MM.1S (cell line): ENCODE data around the gene TUBB2A.

Experiments
- DNase-seq: peaks from one replicate; pipeline ENCODE4 v3.0.0-alpha.2; 2015
- H2AFZ ChIP-seq: fragments of 300-600 bp; sonication (generic); 2 replicates; pipeline ENCODE4 v1.6.0; 2016; ENCODE audit warnings: antibody characterized with exemption, low read length
- H3F3A ChIP-seq: fragments of 300-600 bp; sonication (generic); 2 replicates; pipeline ENCODE4 v1.6.1; 2016; ENCODE audit warnings: mild to moderate bottlenecking, antibody characterized with exemption, low read length, moderate library complexity, mixed read lengths; ENCODE audit not compliant: insufficient read depth
- H3K27ac ChIP-seq: fragments of 300-600 bp; sonication (generic); 2 replicates; pipeline ENCODE4 v1.5.1; 2016; ENCODE audit warnings: mild to moderate bottlenecking, low read length
- H3K27me3 ChIP-seq: fragments of 300-600 bp; sonication (generic); replicated peaks from 2 replicates; pipeline ENCODE4 v1.6.0; 2016; ENCODE audit warnings: low read length; ENCODE audit not compliant: insufficient read depth
- H3K36me3 ChIP-seq: fragments of 300-600 bp; sonication (generic); replicated peaks from 2 replicates; pipeline ENCODE4 v1.6.1; 2016; ENCODE audit warnings: mild to moderate bottlenecking, low read length, mixed read lengths; ENCODE audit not compliant: insufficient read depth
- H3K4me1 ChIP-seq: fragments of 300-600 bp; sonication (generic); 2 replicates; pipeline ENCODE4 v1.6.1; 2016; ENCODE audit warnings: low read length, mixed read lengths
- H3K4me2 ChIP-seq: fragments of 300-600 bp; sonication (generic); 2 replicates; pipeline ENCODE4 v1.6.0; 2016; ENCODE audit warnings: low read depth, low read length
- H3K4me3 ChIP-seq: fragments of 300-600 bp; sonication (generic); 2 replicates; pipeline ENCODE4 v1.5.1; 2016; ENCODE audit warnings: low read length, mixed read lengths
- H3K79me2 ChIP-seq: fragments of 300-600 bp; sonication (generic); 2 replicates; pipeline ENCODE4 v1.6.1; 2016; ENCODE audit warnings: mixed run types, low read length, mixed read lengths
- H3K9ac ChIP-seq: fragments of 300-600 bp; sonication (generic); 2 replicates; pipeline ENCODE4 v1.6.1; 2016; ENCODE audit warnings: low read length, mixed read lengths
- H3K9me2 ChIP-seq: fragments of 300-600 bp; sonication (generic); replicated peaks from 2 replicates; pipeline ENCODE4 v1.6.1; 2016; ENCODE audit warnings: mild to moderate bottlenecking, low read length, mixed read lengths; ENCODE audit not compliant: insufficient read depth
- H3K9me3 ChIP-seq: fragments of 300-600 bp; sonication (generic); replicated peaks from 2 replicates; pipeline ENCODE4 v1.6.1; 2016; ENCODE audit warnings: mild to moderate bottlenecking, low read length, mixed read lengths; ENCODE audit not compliant: insufficient read depth
- H4K20me1 ChIP-seq: fragments of 300-600 bp; sonication (generic); 2 replicates; pipeline ENCODE4 v1.6.1; 2016; ENCODE audit warnings: mild to moderate bottlenecking, low read length, moderate library complexity, mixed read lengths; ENCODE audit not compliant: insufficient read depth
- CTCF ChIP-seq: fragments of 300-600 bp; sonication (generic); IDR thresholded peaks from 2 replicates; pipeline ENCODE4 v1.5.1; 2016; ENCODE audit warnings: antibody characterized with exemption, low read length, mixed read lengths
- EZH2 ChIP-seq: fragments of 300-600 bp; sonication (generic); optimal IDR thresholded peaks from 2 replicates; pipeline ENCODE3; 2017; ENCODE audit warnings: low read depth, mild to moderate bottlenecking, antibody characterized with exemption, low read length, mixed read lengths
- EZH2phosphoT487 ChIP-seq: fragments of 300-600 bp; sonication (generic); IDR thresholded peaks from 2 replicates; pipeline ENCODE4 v1.6.1; 2018; ENCODE audit warnings: antibody characterized with exemption, low read length

TUBB2A gene

GRCh38 chr6:3128356-3129108 is 28.8 kb downstream of the TUBB2A start:
- no peak overlapping the region for H3K4me2 ChIP-seq
- H3K4me3 ChIP-seq: no peak overlapping the region
- 0 out of 2 replicates have a peak, but pooled peaks cover 3% of the 10 kb centered on the region for H3K27me3 ChIP-seq
- H3K9ac ChIP-seq: no peak overlapping the region
- H4K20me1 ChIP-seq: no peaks in the 10 kb centered on the region
- H3K36me3 ChIP-seq: no peaks in the 10 kb centered on the region
- H3K9me2 ChIP-seq: no peaks in the 10 kb centered on the region
- H2AFZ ChIP-seq: no peak overlapping the region
- no peaks in the 10 kb centered on the region for H3F3A ChIP-seq
- no peak for DNase-seq
- no peak overlapping the region for H3K27ac ChIP-seq
- no peaks in the 10 kb centered on the region for H3K4me1 ChIP-seq
- H3K9me3 ChIP-seq: no peaks in the 10 kb centered on the region
- H3K79me2 ChIP-seq: no peaks in the 10 kb centered on the region
- no peak for TF ChIP-seq EZH2phosphoT487
- TF ChIP-seq CTCF: no peak
- no peak for TF ChIP-seq EZH2

- Histone ChIP-seq H3K4me1 (no peaks in the 10 kb centered on the region), H3K27ac (no peak overlapping the region), H2AFZ (no peak overlapping the region), H3K36me3 (no peaks in the 10 kb centered on the region), H3K9me2 (no peaks in the 10 kb centered on the region), H4K20me1 (no peaks in the 10 kb centered on the region), H3K9ac (no peak overlapping the region), H3K4me2 (no peak overlapping the region), H3F3A (no peaks in the 10 kb centered on the region), H3K79me2 (no peaks in the 10 kb centered on the region), H3K4me3 (no peak overlapping the region), H3K27me3 (0 out of 2 replicates have a peak, but pooled peaks cover 3% of the 10 kb centered on the region), H3K9me3 (no peaks in the 10 kb centered on the region)
- TF ChIP-seq CTCF (no peak), EZH2phosphoT487 (no peak), EZH2 (no peak)
- DNase-seq: no peak
Observed at GRCh38 chr6:3125815-3126214, 31.5 kb downstream of the TUBB2A start.

- H4K20me1 ChIP-seq: no peaks in the 10 kb centered on the region
- H3K9ac ChIP-seq: no peak overlapping the region
- no peaks in the 10 kb centered on the region for H3K79me2 ChIP-seq
- H3K36me3 ChIP-seq: no peaks in the 10 kb centered on the region
- 0 out of 2 replicates have a peak, but pooled peaks cover 3% of the 10 kb centered on the region for H3K27me3 ChIP-seq
- DNase-seq: no peak
- TF ChIP-seq CTCF (no peak), EZH2phosphoT487 (no peak), EZH2 (no peak)
- no peaks in the 10 kb centered on the region for H3K4me1 ChIP-seq
- H2AFZ ChIP-seq: no peak overlapping the region
- H3K9me3 ChIP-seq: no peaks in the 10 kb centered on the region
- H3K9me2 ChIP-seq: no peaks in the 10 kb centered on the region
- no peak overlapping the region for H3K4me3 ChIP-seq
- no peak overlapping the region for H3K4me2 ChIP-seq
- H3F3A ChIP-seq: no peaks in the 10 kb centered on the region
- no peak overlapping the region for H3K27ac ChIP-seq
Observed at GRCh38 chr6:3124667-3125066, 32.7 kb downstream of the TUBB2A start.
